Measurements from ENCODE around the gene GEMIN2. TPM values are rescaled to one million over a fixed set of nuclear protein-coding genes. Genes with fewer than 3 reads are reported as not detected.
A peak's percentile ranks its signal among the peaks of the same experiment; 100 is the strongest.

GEMIN2 gene
- total RNA-seq, 1 experiment from 2014 or later: 31.4 TPM

DNA sequence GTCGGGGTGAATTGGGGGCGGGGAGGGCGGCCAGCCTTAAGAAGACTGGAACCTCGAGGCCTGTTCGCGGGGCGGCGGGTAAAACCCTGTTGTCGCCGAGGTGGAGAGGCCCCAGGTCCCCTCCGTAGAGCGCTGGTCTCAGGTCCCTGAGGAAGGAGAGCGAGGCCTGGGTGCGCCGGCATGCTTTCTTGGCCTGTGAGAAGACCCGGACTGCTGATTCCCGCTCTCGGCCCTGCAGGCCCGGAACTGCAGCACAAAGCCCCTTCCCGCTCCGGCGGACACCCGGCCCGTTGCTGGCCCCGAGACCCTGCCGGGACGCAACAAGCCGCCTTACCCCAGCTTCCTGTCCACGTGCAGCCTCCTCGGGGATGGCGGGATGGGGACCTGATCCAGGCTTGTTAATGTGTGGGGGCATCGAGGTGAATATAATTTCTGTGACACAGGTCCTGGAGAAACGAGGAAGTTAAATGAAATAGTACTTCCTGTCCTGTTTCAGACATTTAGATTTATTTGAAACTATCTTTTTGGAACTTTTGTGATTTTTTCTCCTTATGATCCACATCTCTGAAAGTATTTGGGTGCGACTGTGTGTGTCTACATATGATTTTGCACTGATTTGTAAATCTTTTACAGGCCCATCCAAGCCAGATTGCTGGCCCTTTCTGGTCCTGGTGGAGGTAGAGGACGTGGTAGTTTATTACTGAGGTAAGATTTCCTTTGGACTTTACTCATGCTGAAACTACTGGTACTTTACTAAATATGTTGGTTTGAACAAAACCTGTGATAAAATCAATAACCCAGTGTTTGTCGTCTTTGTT is 61.5 kb downstream of the GEMIN2 start:
- 0 out of 2 replicates have a peak, but pooled peaks cover 8% of the 10 kb centered on the region for H3K4me1 ChIP-seq
- TF ChIP-seq, protein P1, sequence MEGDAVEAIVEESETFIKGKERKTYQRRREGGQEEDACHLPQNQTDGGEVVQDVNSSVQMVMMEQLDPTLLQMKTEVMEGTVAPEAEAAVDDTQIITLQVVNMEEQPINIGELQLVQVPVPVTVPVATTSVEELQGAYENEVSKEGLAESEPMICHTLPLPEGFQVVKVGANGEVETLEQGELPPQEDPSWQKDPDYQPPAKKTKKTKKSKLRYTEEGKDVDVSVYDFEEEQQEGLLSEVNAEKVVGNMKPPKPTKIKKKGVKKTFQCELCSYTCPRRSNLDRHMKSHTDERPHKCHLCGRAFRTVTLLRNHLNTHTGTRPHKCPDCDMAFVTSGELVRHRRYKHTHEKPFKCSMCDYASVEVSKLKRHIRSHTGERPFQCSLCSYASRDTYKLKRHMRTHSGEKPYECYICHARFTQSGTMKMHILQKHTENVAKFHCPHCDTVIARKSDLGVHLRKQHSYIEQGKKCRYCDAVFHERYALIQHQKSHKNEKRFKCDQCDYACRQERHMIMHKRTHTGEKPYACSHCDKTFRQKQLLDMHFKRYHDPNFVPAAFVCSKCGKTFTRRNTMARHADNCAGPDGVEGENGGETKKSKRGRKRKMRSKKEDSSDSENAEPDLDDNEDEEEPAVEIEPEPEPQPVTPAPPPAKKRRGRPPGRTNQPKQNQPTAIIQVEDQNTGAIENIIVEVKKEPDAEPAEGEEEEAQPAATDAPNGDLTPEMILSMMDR (IDR thresholded peaks at IDR 0.05; ENCODE audit: insufficient read depth in 1 of 2, low read depth in 1 of 2, low read length in 1 of 2, severe bottlenecking in 1 of 2, unreplicated experiment in 1 of 2): no peak
- intact Hi-C loops (cut with micrococcal nuclease; ENCODE audit: unreplicated experiment): loop anchor here (1.0 to 2.0 kb wide), 4 partner anchors 53 to 257 kb away; partner anchors contain the start of genes FBXO33 and GEMIN2

DNA sequence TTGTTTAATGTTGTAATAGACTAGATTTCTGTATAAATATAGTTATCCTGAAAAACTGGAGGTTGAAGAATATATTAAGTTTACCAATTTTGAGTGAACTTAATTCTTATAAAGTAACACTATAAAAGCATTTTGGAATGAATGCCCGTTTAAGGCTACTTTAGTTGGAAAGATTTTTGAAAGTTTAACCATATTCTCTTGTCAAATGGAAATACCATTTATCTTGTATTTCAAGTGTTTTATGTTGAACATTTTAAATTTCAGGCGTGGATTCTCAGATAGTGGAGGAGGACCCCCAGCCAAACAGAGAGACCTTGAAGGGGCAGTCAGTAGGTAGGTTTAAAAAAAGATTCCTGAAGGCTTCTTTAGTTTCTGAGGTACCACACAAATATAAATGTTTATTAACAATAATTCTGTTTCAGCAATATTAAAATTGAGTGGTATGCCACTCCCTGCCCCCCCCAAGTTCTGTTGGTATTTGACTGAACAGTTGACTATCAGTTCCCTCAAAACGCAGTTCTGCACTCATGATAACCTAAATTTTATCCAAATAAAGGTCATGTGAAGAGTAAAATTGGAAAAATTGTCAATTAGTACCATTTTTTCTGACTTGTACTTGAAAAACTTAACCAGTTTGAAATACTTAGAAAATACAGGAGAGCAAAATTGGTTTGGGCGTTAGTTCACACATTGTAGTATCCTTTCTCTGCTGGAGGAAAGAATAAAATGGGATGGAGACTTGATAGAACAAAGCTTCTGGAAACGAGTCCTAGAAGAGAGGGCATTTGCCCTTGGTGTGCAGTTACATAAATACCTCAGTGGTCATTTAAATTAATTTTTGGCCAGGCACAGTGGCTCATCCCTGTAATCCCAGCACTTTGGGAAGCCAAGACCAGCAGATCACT is 62.4 kb downstream of the GEMIN2 start:
- Mint-ChIP-seq H3K27me3 (ENCODE audit: insufficient read depth, unreplicated experiment) (no peaks in the 10 kb centered on the region), H3K36me3 (ENCODE audit: insufficient read depth, unreplicated experiment) (peaks cover 10% of the 10 kb centered on the region), H3K27ac (ENCODE audit: unreplicated experiment) (peak overlapping the region; percentile 98), H3K9me3 (ENCODE audit: unreplicated experiment) (no peaks in the 10 kb centered on the region), H3K4me1 (ENCODE audit: low read depth, unreplicated experiment) (peaks cover 7% of the 10 kb centered on the region), H3K4me3 (ENCODE audit: unreplicated experiment) (peak overlapping the region; percentile 92)
- POLR2A ChIA-PET: no interaction called here
- H3K36me3 ChIP-seq (ENCODE audit: control insufficient read depth, insufficient read depth, low read length): peaks cover 3% of the 10 kb centered on the region; the same call in 1 of the 2 replicates
- no peaks in the 10 kb centered on the region for H3K27me3 ChIP-seq (replicated peaks; ENCODE audit: control insufficient read depth, insufficient read depth, low read length)
- no TSS peak for BruUV-seq (replicated peaks)
- intact Hi-C loops (cut with micrococcal nuclease; ENCODE audit: unreplicated experiment): no loop called here
- CTCF ChIA-PET: no interaction called here
- no peaks in the 10 kb centered on the region for H3K9me3 ChIP-seq
- no peak for DNase-seq
- peak overlapping the region; percentile 58 for H3K4me3 ChIP-seq (ENCODE audit: low read depth, low read length)
- H3K4me1 ChIP-seq: 0 out of 2 replicates have a peak, but pooled peaks cover 8% of the 10 kb centered on the region
- TF ChIP-seq, protein P1 (IDR thresholded peaks at IDR 0.05; ENCODE audit: insufficient read depth in 1 of 2, low read depth in 1 of 2, low read length in 1 of 2, severe bottlenecking in 1 of 2, unreplicated experiment in 1 of 2): no peak

More for the DNA sequence above, 61.5 kb downstream of the GEMIN2 start:
- Mint-ChIP-seq H3K27me3 (ENCODE audit: insufficient read depth, unreplicated experiment) (no peaks in the 10 kb centered on the region), H3K9me3 (ENCODE audit: unreplicated experiment) (no peaks in the 10 kb centered on the region), H3K4me3 (ENCODE audit: unreplicated experiment) (peak overlapping the region; percentile 92), H3K4me1 (ENCODE audit: low read depth, unreplicated experiment) (peaks cover 7% of the 10 kb centered on the region), H3K36me3 (ENCODE audit: insufficient read depth, unreplicated experiment) (peaks cover 10% of the 10 kb centered on the region), H3K27ac (ENCODE audit: unreplicated experiment) (peak overlapping the region; percentile 98)
- CTCF ChIA-PET: no interaction called here
- POLR2A ChIA-PET: interaction anchor here (0.6 to 1.4 kb wide), 4 partner anchors 28 to 256 kb away, joined by 3 to 6 read pairs (median 4); partner anchors contain the start of gene FBXO33
- Histone ChIP-seq H3K9me3 (no peaks in the 10 kb centered on the region), H3K27me3 (replicated peaks; ENCODE audit: control insufficient read depth, insufficient read depth, low read length) (no peaks in the 10 kb centered on the region), H3K4me3 (ENCODE audit: low read depth, low read length) (peak overlapping the region; percentile 58), H3K36me3 (ENCODE audit: control insufficient read depth, insufficient read depth, low read length) (peaks cover 2% of the 10 kb centered on the region; the same call in 1 of the 2 replicates)
- BruUV-seq (replicated peaks): TSS peak; percentile 67
- DNase-seq: peak; percentile 53 to 66

DNA sequence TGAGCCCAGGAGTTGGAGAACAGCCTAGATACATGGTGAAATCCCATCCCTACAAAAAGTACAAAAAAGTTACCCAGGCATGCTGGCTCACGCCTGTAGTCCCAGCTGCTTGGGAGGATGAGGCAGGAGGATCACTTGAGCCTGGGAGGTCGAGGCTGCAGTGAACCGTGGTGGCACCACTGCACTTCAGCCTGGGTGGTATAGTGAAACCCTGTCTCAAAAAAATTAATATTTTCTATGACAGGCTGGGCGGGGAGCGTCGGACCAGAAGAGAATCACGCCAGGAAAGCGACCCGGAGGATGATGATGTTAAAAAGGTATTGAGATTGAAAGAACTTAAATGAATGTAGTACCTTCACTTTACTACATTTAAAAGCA is 63.0 kb downstream of the GEMIN2 start:
- H3K27me3 ChIP-seq (replicated peaks; ENCODE audit: control insufficient read depth, insufficient read depth, low read length): no peaks in the 10 kb centered on the region
- DNase-seq: no peak
- ChIA-PET CTCF (no interaction called here), POLR2A (no interaction called here)
- no peaks in the 10 kb centered on the region for H3K9me3 Mint-ChIP-seq (ENCODE audit: unreplicated experiment)
- H3K4me1 Mint-ChIP-seq (ENCODE audit: low read depth, unreplicated experiment): peaks cover 7% of the 10 kb centered on the region
- no peaks in the 10 kb centered on the region for H3K27me3 Mint-ChIP-seq (ENCODE audit: insufficient read depth, unreplicated experiment)
- no TSS peak for BruUV-seq (replicated peaks)
- TF ChIP-seq, protein P1 (IDR thresholded peaks at IDR 0.05; ENCODE audit: insufficient read depth in 1 of 2, low read depth in 1 of 2, low read length in 1 of 2, severe bottlenecking in 1 of 2, unreplicated experiment in 1 of 2): no peak
- H3K4me1 ChIP-seq: 0 out of 2 replicates have a peak, but pooled peaks cover 8% of the 10 kb centered on the region
- H3K9me3 ChIP-seq: no peaks in the 10 kb centered on the region
- peaks cover 3% of the 10 kb centered on the region; the same call in 1 of the 2 replicates for H3K36me3 ChIP-seq (ENCODE audit: control insufficient read depth, insufficient read depth, low read length)
- H3K4me3 ChIP-seq (ENCODE audit: low read depth, low read length): no peak overlapping the region
- no peak overlapping the region for H3K27ac Mint-ChIP-seq (ENCODE audit: unreplicated experiment)
- peak overlapping the region; percentile 92 for H3K4me3 Mint-ChIP-seq (ENCODE audit: unreplicated experiment)
- intact Hi-C loops (cut with micrococcal nuclease; ENCODE audit: unreplicated experiment): no loop called here
- peaks cover 10% of the 10 kb centered on the region for H3K36me3 Mint-ChIP-seq (ENCODE audit: insufficient read depth, unreplicated experiment)

Measured in Caco-2 (cell line).